ENCODE data around the gene TBC1D9B.
"Not testable (repeated sequence)": the region's sequence is repeated elsewhere in the genome, so short reads cannot be mapped to it uniquely, and the experiment has no call there.

TBC1D9B gene

GRCh38 chr5:179836225-179837019 is 71.3 kb downstream of the TBC1D9B start:
- TF ChIP-seq CTCF (IDR thresholded peaks at IDR 0.05; ENCODE audit: borderline replicate concordance, control extremely low read depth, extremely low read depth, insufficient read depth, missing control alignments) = no peak
- DNase-seq (ENCODE audit: low spot score) = peak; percentile 63
- in situ Hi-C loops (cut with MboI; ENCODE audit: low sequenced_read_pairs, unreplicated experiment) = no loop called here

- DNase-seq (ENCODE audit: low spot score); in situ Hi-C loops (cut with MboI; ENCODE audit: low sequenced_read_pairs, unreplicated experiment): not testable (repeated sequence)
Measured at GRCh38 chr5:179834871-179835270, 72.8 kb downstream of the TBC1D9B start.

- in situ Hi-C loops (cut with MboI; ENCODE audit: low sequenced_read_pairs, unreplicated experiment) = no loop called here
- TF ChIP-seq CTCF (IDR thresholded peaks at IDR 0.05; ENCODE audit: borderline replicate concordance, control extremely low read depth, extremely low read depth, insufficient read depth, missing control alignments) = no peak
- no peak for DNase-seq (ENCODE audit: low spot score)
Measured at GRCh38 chr5:179834120-179834519, 73.6 kb downstream of the TBC1D9B start.

GRCh38 chr5:179833709-179834070 is 74.0 kb downstream of the TBC1D9B start:
- no peak for DNase-seq (ENCODE audit: low spot score)
- in situ Hi-C loops (cut with MboI; ENCODE audit: low sequenced_read_pairs, unreplicated experiment) = no loop called here
- TF ChIP-seq CTCF (IDR thresholded peaks at IDR 0.05; ENCODE audit: borderline replicate concordance, control extremely low read depth, extremely low read depth, insufficient read depth, missing control alignments) = no peak

GRCh38 chr5:179833056-179833708 is 74.5 kb downstream of the TBC1D9B start:
- TF ChIP-seq CTCF (IDR thresholded peaks at IDR 0.05; ENCODE audit: borderline replicate concordance, control extremely low read depth, extremely low read depth, insufficient read depth, missing control alignments) = no peak

GRCh38 chr5:179832039-179832745 is 75.5 kb downstream of the TBC1D9B start:
- no peak for TF ChIP-seq CTCF (IDR thresholded peaks at IDR 0.05; ENCODE audit: borderline replicate concordance, control extremely low read depth, extremely low read depth, insufficient read depth, missing control alignments)
- in situ Hi-C loops (cut with MboI; ENCODE audit: low sequenced_read_pairs, unreplicated experiment) = no loop called here
- no peak for DNase-seq (ENCODE audit: low spot score)

More at GRCh38 chr5:179833056-179833708, 74.5 kb downstream of the TBC1D9B start:
- no peak for DNase-seq (ENCODE audit: low spot score)
- in situ Hi-C loops (cut with MboI; ENCODE audit: low sequenced_read_pairs, unreplicated experiment) = no loop called here
